T-cell (primary cell): ENCODE results near the gene FLVCR1. TPM values are rescaled to one million over a fixed set of nuclear protein-coding genes. Genes with fewer than 3 reads are reported as not detected.
A peak's percentile ranks its signal among the peaks of the same experiment; 100 is the strongest.

Experiments
- ATAC-seq, 4 experiments: fragments of 200-7000 bp in 3 of 4; fragments of 150-1000 bp in 1 of 4; cut with Tn5 transposase; replicated peaks in 1 of 4; 1 replicate in 3 of 4; 2 replicates in 1 of 4; pipeline ENCODE4 v1.10.0; 2021; ENCODE audit warnings: moderate library complexity in 3 of 4, mild to moderate bottlenecking in 2 of 4, moderate number of reproducible peaks in 1 of 4
- CTCF ChIA-PET, 2 donors: fragments of 300-600 bp; sonication (Branson Sonifier 250); formaldehyde crosslinking; loops; one replicate each; lab custom pipeline; 2022; ENCODE audit warnings: antibody characterized with exemption in 2 of 2; lab: Charles Lee
- POLR2A ChIA-PET, 2 donors: fragments of 300-600 bp; sonication (Branson Sonifier 250); formaldehyde crosslinking; loops; one replicate each; lab custom pipeline; 2022; ENCODE audit warnings: antibody characterized with exemption in 2 of 2; lab: Charles Lee
- DNase-seq, 35 experiments: peaks; one replicate each; pipeline versions ENCODE4 v3.0.0 to v3.0.0-alpha.2; 2013 to 2023
- H3K27ac ChIP-seq: one replicate; pipeline ENCODE4 v1.5.1; 2013; ENCODE audit warnings: low read length
- H3K27me3 ChIP-seq, 2 experiments: replicated peaks in 1 of 2; 1 replicate in 1 of 2; 2 replicates in 1 of 2; pipeline versions ENCODE4 v1.6.1 to v1.7.0; 2013; ENCODE audit warnings: low read length in 1 of 2, mixed read lengths in 1 of 2; ENCODE audit not compliant: control insufficient read depth in 2 of 2, insufficient read depth in 2 of 2; ENCODE audit errors: extremely low read depth in 1 of 2
- H3K36me3 ChIP-seq, 2 donors: 1 replicate in 1 of 2; 2 replicates in 1 of 2; pipeline versions ENCODE4 v1.6.1 to v1.7.0; 2013; ENCODE audit warnings: low read length in 1 of 2; ENCODE audit not compliant: control insufficient read depth in 2 of 2, insufficient read depth in 1 of 2; ENCODE audit errors: extremely low read depth in 1 of 2
- H3K4me1 ChIP-seq, 2 experiments: 1 replicate in 1 of 2; 2 replicates in 1 of 2; pipeline versions ENCODE4 v1.6.1 to v1.7.0; 2013; ENCODE audit warnings: low read length in 2 of 2, mixed read lengths in 1 of 2; ENCODE audit not compliant: insufficient read depth in 2 of 2, control insufficient read depth in 1 of 2; ENCODE audit errors: extremely low read depth in 1 of 2
- H3K4me3 ChIP-seq, 2 donors: 1 replicate in 1 of 2; 2 replicates in 1 of 2; pipeline versions ENCODE4 v1.5.1 to v1.7.0; 2013; ENCODE audit warnings: mild to moderate bottlenecking in 2 of 2, low read length in 1 of 2, moderate library complexity in 1 of 2; ENCODE audit not compliant: control insufficient read depth in 1 of 2; ENCODE audit errors: extremely low read depth in 1 of 2
- H3K9me3 ChIP-seq: 2 replicates; pipeline ENCODE4 v1.7.0; 2013
- H3K27ac Mint-ChIP-seq, 2 donors: one replicate each; pipeline ENCODE4 v1.8.0; 2020 to 2021; ENCODE audit warnings: mild to moderate bottlenecking in 2 of 2, mixed read lengths in 2 of 2
- H3K27me3 Mint-ChIP-seq, 2 donors: one replicate each; pipeline ENCODE4 v1.8.0; 2021 to 2022; ENCODE audit warnings: mixed read lengths in 2 of 2
- H3K36me3 Mint-ChIP-seq: one replicate; pipeline ENCODE4 v1.8.0; 2021; ENCODE audit warnings: mixed read lengths
- H3K4me1 Mint-ChIP-seq, 3 donors: one replicate each; pipeline ENCODE4 v1.8.0; 2020 to 2022; ENCODE audit warnings: mixed read lengths in 3 of 3, mild to moderate bottlenecking in 1 of 3
- H3K4me3 Mint-ChIP-seq, 3 donors: one replicate each; pipeline ENCODE4 v1.8.0; 2020 to 2022; ENCODE audit warnings: mild to moderate bottlenecking in 3 of 3, mixed read lengths in 3 of 3, moderate library complexity in 3 of 3
- H3K9me3 Mint-ChIP-seq, 3 donors: one replicate each; pipeline ENCODE4 v1.8.0; 2020 to 2022; ENCODE audit warnings: mixed read lengths in 3 of 3
- WGBS: methylation state at CpG from one replicate; pipeline ENCODE4 v1.1.5; 2013; ENCODE audit warnings: missing lambda C conversion rate; ENCODE audit not compliant: insufficient coverage; 5-methylcytosine and 5-hydroxymethylcytosine counted together
- total RNA-seq, 35 experiments: library from RNA in 6 of 35; stranded (reverse) in 6 of 35; fragments of 120-200 nt in 1 of 35; gene quantifications; one replicate each; pipeline versions ENCODE4 v1.2.1 to v1.2.4 and lab custom pipeline; 2013 to 2026

Gene FLVCR1
- 10 to 100 TPM in 2 of 5 donors, 1 to 10 TPM in 3; 8.5 to 10.8 (median 9.5) TPM for total RNA-seq
- 13.0 TPM for total RNA-seq (2013)
- total RNA-seq (lab: John Stamatoyannopoulos, UW), result 8.0 to 46.2 (median 17.6) reads per million in 29 experiments

- Mint-ChIP-seq H3K4me3 (peak within 1 kb of the TSS in 2 of 3 donors; percentile 97), H3K27ac (peak within 1 kb of the TSS; percentile 92 to 94), H3K4me1 (peaks cover 12 to 33% (median 26%) of the 10 kb centered on the region in 3 donors), H3K27me3 (no peaks in the 10 kb centered on the region), H3K9me3 (no peaks in the 10 kb centered on the region), H3K36me3 (peaks cover 10% of the 10 kb centered on the region)
- peak within 1 kb of the TSS; percentile 68 for H3K27ac ChIP-seq
- H3K36me3 ChIP-seq, result no peaks in the 10 kb centered on the region
- peak; percentile 97 to 99 (median 98) for ATAC-seq
- H3K4me3 ChIP-seq, result peak within 1 kb of the TSS; percentile 77 to 87
- no peaks in the 10 kb centered on the region for H3K27me3 ChIP-seq
- H3K4me1 ChIP-seq, result peaks cover 9 to 27% of the 10 kb centered on the region in 2 experiments
- peak; percentile 76 to 93 (median 85) for DNase-seq
- ChIA-PET CTCF (interaction anchor here in 1 of 2 donors (0.6 kb wide), 2 partner anchors 149 to 256 kb away, joined by 3 read pairs; no protein-coding TSS in a partner anchor), POLR2A (interaction anchor here (0.6 to 0.7 kb wide), 3 partner anchors 64 to 1434 kb away, joined by 3 to 9 read pairs (median 6); no protein-coding TSS in a partner anchor)
- no peaks in the 10 kb centered on the region for H3K9me3 ChIP-seq
- WGBS, result under 1% methylated on average over 53 of the region's 54 CpGs
These were observed at the start of gene FLVCR1 for GRCh38 chr1:212857992-212858460. Gene FLVCR1 (plus strand): TSS chr1:212858275. CDS start chr1:212858453, 178 bp downstream.

- 83% methylated on average over 1 of the region's 5 CpGs for WGBS
- H3K36me3 ChIP-seq, result peaks cover 0 to 4% of the 10 kb centered on the region in 2 donors
- no peaks in the 10 kb centered on the region for H3K9me3 ChIP-seq
- H3K27ac Mint-ChIP-seq, result no peak overlapping the region
- H3K9me3 Mint-ChIP-seq, result no peaks in the 10 kb centered on the region
- no peaks in the 10 kb centered on the region for H3K27me3 Mint-ChIP-seq
- ATAC-seq (no peak), DNase-seq (peak in 1 of 35 experiments; percentile 30)
- H3K4me3 ChIP-seq, result no peak overlapping the region
- H3K4me1 Mint-ChIP-seq, result peaks cover 0 to 4% (median 3%) of the 10 kb centered on the region in 3 donors
- POLR2A ChIA-PET, result no interaction called here
- H3K4me1 ChIP-seq, result no peaks in the 10 kb centered on the region
- CTCF ChIA-PET, result interaction anchor here (0.6 to 1.6 kb wide), 6 partner anchors 45 to 256 kb away, joined by 3 to 8 read pairs (median 4); no protein-coding TSS in a partner anchor
- H3K27ac ChIP-seq, result no peak overlapping the region
- H3K4me3 Mint-ChIP-seq, result no peak overlapping the region
- no peaks in the 10 kb centered on the region for H3K36me3 Mint-ChIP-seq
- no peaks in the 10 kb centered on the region for H3K27me3 ChIP-seq
These were observed 43.3 kb upstream of the FLVCR1 start for GRCh38 chr1:212814537-212815334.

GRCh38 chr1:212816567-212817278 is 41.4 kb upstream of the FLVCR1 start:
- CTCF ChIA-PET, result no interaction called here

GRCh38 chr1:212819726-212820125 is 38.3 kb upstream of the FLVCR1 start:
- peaks cover 3% of the 10 kb centered on the region for H3K36me3 Mint-ChIP-seq
- Histone ChIP-seq H3K4me1 (no peaks in the 10 kb centered on the region), H3K9me3 (no peaks in the 10 kb centered on the region), H3K36me3 (no peaks in the 10 kb centered on the region), H3K27ac (no peak overlapping the region), H3K27me3 (peaks cover 0 to 4% of the 10 kb centered on the region in 2 experiments), H3K4me3 (no peak overlapping the region)
- peaks cover 0 to 3% of the 10 kb centered on the region in 2 donors for H3K27me3 Mint-ChIP-seq
- POLR2A ChIA-PET, result no interaction called here
- ATAC-seq, result no peak
- 41% methylated on average over 4 of the region's 5 CpGs for WGBS
- H3K4me3 Mint-ChIP-seq, result no peak overlapping the region
- H3K27ac Mint-ChIP-seq, result no peak overlapping the region
- peaks cover 0 to 5% (median 3%) of the 10 kb centered on the region in 3 donors for H3K4me1 Mint-ChIP-seq
- DNase-seq, result no peak
- CTCF ChIA-PET, result no interaction called here
- peaks cover 0 to 4% (median 3%) of the 10 kb centered on the region in 3 donors for H3K9me3 Mint-ChIP-seq

More at GRCh38 chr1:212816567-212817278, 41.4 kb upstream of the FLVCR1 start:
- H3K4me1 Mint-ChIP-seq, result peaks cover 0 to 5% (median 3%) of the 10 kb centered on the region in 3 donors
- H3K27ac Mint-ChIP-seq, result no peak overlapping the region
- H3K9me3 Mint-ChIP-seq, result no peaks in the 10 kb centered on the region
- no peaks in the 10 kb centered on the region for H3K27me3 Mint-ChIP-seq
- Histone ChIP-seq H3K27me3 (no peaks in the 10 kb centered on the region), H3K4me3 (no peak overlapping the region), H3K27ac (no peak overlapping the region), H3K36me3 (peaks cover 0 to 4% of the 10 kb centered on the region in 2 donors), H3K9me3 (no peaks in the 10 kb centered on the region), H3K4me1 (no peaks in the 10 kb centered on the region)
- ATAC-seq, result no peak
- POLR2A ChIA-PET, result no interaction called here
- no peak overlapping the region for H3K4me3 Mint-ChIP-seq
- H3K36me3 Mint-ChIP-seq, result no peaks in the 10 kb centered on the region
- 77% methylated on average over 3 of the region's 3 CpGs for WGBS
- no peak for DNase-seq

- H3K4me3 ChIP-seq, result no peak overlapping the region
- ChIA-PET POLR2A (no interaction called here), CTCF (no interaction called here)
- ATAC-seq, result no peak
- no peaks in the 10 kb centered on the region for H3K36me3 ChIP-seq
- H3K27ac ChIP-seq, result no peak overlapping the region
- H3K9me3 Mint-ChIP-seq, result peaks cover 8 to 9% (median 9%) of the 10 kb centered on the region in 3 donors
- H3K4me1 ChIP-seq, result no peaks in the 10 kb centered on the region
- H3K27me3 ChIP-seq, result peaks cover 0 to 4% of the 10 kb centered on the region in 2 experiments
- H3K27me3 Mint-ChIP-seq, result peaks cover 0 to 3% of the 10 kb centered on the region in 2 donors
- no peak overlapping the region for H3K27ac Mint-ChIP-seq
- peaks cover 3% of the 10 kb centered on the region for H3K36me3 Mint-ChIP-seq
- H3K4me1 Mint-ChIP-seq, result peaks cover 0 to 5% (median 3%) of the 10 kb centered on the region in 3 donors
- no CpG with 5 or more reads among the region's 2 CpGs for WGBS
- DNase-seq, result no peak
- no peaks in the 10 kb centered on the region for H3K9me3 ChIP-seq
- H3K4me3 Mint-ChIP-seq, result no peak overlapping the region
These were observed 37.1 kb upstream of the FLVCR1 start for GRCh38 chr1:212820969-212821368.

- Histone ChIP-seq H3K27ac (no peak overlapping the region), H3K27me3 (peaks cover 0 to 5% of the 10 kb centered on the region in 2 experiments), H3K4me3 (no peak overlapping the region), H3K36me3 (no peaks in the 10 kb centered on the region), H3K4me1 (no peaks in the 10 kb centered on the region), H3K9me3 (no peaks in the 10 kb centered on the region)
- no CpG with 5 or more reads among the region's 3 CpGs for WGBS
- POLR2A ChIA-PET, result no interaction called here
- Mint-ChIP-seq H3K27ac (no peak overlapping the region), H3K27me3 (peaks cover 3 to 6% of the 10 kb centered on the region in 2 donors), H3K9me3 (peaks cover 14 to 18% (median 18%) of the 10 kb centered on the region in 3 donors), H3K36me3 (peaks cover 6% of the 10 kb centered on the region), H3K4me3 (no peak overlapping the region), H3K4me1 (peaks cover 0 to 5% (median 3%) of the 10 kb centered on the region in 3 donors)
- DNase-seq, result no peak
- CTCF ChIA-PET, result no interaction called here
- ATAC-seq, result no peak
These were observed 35.1 kb upstream of the FLVCR1 start for GRCh38 chr1:212822956-212823355.
